A549 (cell line): ENCODE results near the gene PHF2. TPM values are rescaled to one million over a fixed set of nuclear protein-coding genes. Genes with fewer than 3 reads are reported as not detected.

ENCODE experiments used
- ATAC-seq, 2 experiments: fragments of 200-7000 bp in 1 of 2; fragments of >200 bp in 1 of 2; cut with Nextera tagmentation in 1 of 2; cut with Tn5 transposase in 1 of 2; 3 replicates each; pipeline versions ENCODE4 v1.8.0 to v1.9.1; 2018 to 2020; ENCODE audit warnings: mild to moderate bottlenecking in 1 of 2, moderate library complexity in 1 of 2
- CTCF ChIA-PET: fragments of 300-600 bp; sonication (Branson Sonifier 250); formaldehyde crosslinking; extraction: SDS; loops from one replicate; lab custom pipeline; 2021; ENCODE audit warnings: antibody characterized with exemption, inconsistent platforms; lab: Yijun Ruan, JAX
- POLR2A ChIA-PET: fragments of 350-600 bp; formaldehyde crosslinking; extraction: SDS; loops from one replicate; lab custom pipeline; 2021; ENCODE audit warnings: antibody characterized with exemption, inconsistent platforms; lab: Yijun Ruan, JAX
- DNase-seq, 2 experiments: peaks; one replicate each; pipeline versions ENCODE4 v3.0.0 to v3.0.0-alpha.2; 2011 to 2016; ENCODE audit warnings: low read depth in 1 of 2, low spot score in 1 of 2
- FAIRE-seq: peaks from 2 replicates; lab custom pipeline; 2011; peaks lifted over from hg19 to GRCh38; lab: Jason Lieb, UNC
- H3K27ac ChIP-seq, 2 experiments: fragments of >200 bp; sonication (Bioruptor Twin); formaldehyde crosslinking; 3 replicates each; pipeline ENCODE4 v1.5.1; 2016 to 2017
- H3K4me1 ChIP-seq: fragments of >200 bp; sonication (Bioruptor Twin); formaldehyde crosslinking; 3 replicates; pipeline ENCODE4 v1.6.1; 2016
- H3K4me2 ChIP-seq: fragments of >200 bp; sonication (Bioruptor Twin); formaldehyde crosslinking; 3 replicates; pipeline ENCODE4 v1.6.1; 2016
- H3K4me3 ChIP-seq: fragments of >200 bp; sonication (Bioruptor Twin); formaldehyde crosslinking; 3 replicates; pipeline ENCODE4 v1.5.1; 2016
- H3K9me3 ChIP-seq: fragments of >200 bp; sonication (Bioruptor Twin); formaldehyde crosslinking; 3 replicates; pipeline ENCODE4 v1.6.1; 2016
- BHLHE40 ChIP-seq: IDR thresholded peaks from 2 replicates; pipeline ENCODE4 v1.6.1; 2012; ENCODE audit warnings: low read depth, low read length, inconsistent platforms
- CBX8 ChIP-seq: fragments of 200-600 bp; sonication (generic); IDR thresholded peaks from 2 replicates; pipeline ENCODE4 v1.6.1; 2016
- EHF ChIP-seq: fragments of 250-450 bp; sonication (Bioruptor Pico); IDR thresholded peaks from 2 replicates; pipeline ENCODE4 v1.5.0; 2020; ENCODE audit warnings: mild to moderate bottlenecking
- EHMT2 ChIP-seq: fragments of 200-600 bp; sonication (generic); IDR thresholded peaks from 2 replicates; pipeline ENCODE4 v1.6.1; 2016; ENCODE audit warnings: antibody characterized with exemption, low read depth, mild to moderate bottlenecking, moderate library complexity
- ESRRA ChIP-seq: fragments of 150-350 bp; IDR thresholded peaks from 2 replicates; pipeline ENCODE4 v1.6.1; 2014; ENCODE audit warnings: mild to moderate bottlenecking, low read length, borderline replicate concordance
- GATA3 ChIP-seq: IDR thresholded peaks from 2 replicates; pipeline ENCODE4 v1.6.1; 2012; ENCODE audit warnings: borderline replicate concordance
- HDAC2 ChIP-seq: fragments of 200-600 bp; sonication (generic); IDR thresholded peaks from 2 replicates; pipeline ENCODE4 v1.6.1; 2016
- HOXB13 ChIP-seq: fragments of 250-450 bp; sonication (Bioruptor Pico); IDR thresholded peaks from 2 replicates; pipeline ENCODE4 v1.5.0; 2020; ENCODE audit warnings: low read depth, mild to moderate bottlenecking, moderate library complexity
- KDM5A ChIP-seq: fragments of 200-600 bp; sonication (generic); IDR thresholded peaks from 2 replicates; pipeline ENCODE4 v1.6.1; 2016; ENCODE audit warnings: antibody characterized with exemption, mild to moderate bottlenecking
- MAFK ChIP-seq: fragments of 450-650 bp; IDR thresholded peaks from 2 replicates; pipeline ENCODE4 v1.6.1; 2014; ENCODE audit not compliant: partially characterized antibody
- MYC ChIP-seq: IDR thresholded peaks from 2 replicates; pipeline ENCODE4 v1.6.1; 2012; ENCODE audit warnings: mild to moderate bottlenecking, inconsistent platforms, low read length, improper control_type of control experiment, borderline replicate concordance
- RARB ChIP-seq: fragments of 250-450 bp; sonication (Bioruptor Pico); IDR thresholded peaks from 2 replicates; pipeline ENCODE4 v1.8.0; 2021; ENCODE audit warnings: mild to moderate bottlenecking, moderate library complexity
- RFX5 ChIP-seq: fragments of 450-650 bp; IDR thresholded peaks from 2 replicates; pipeline ENCODE4 v1.7.1; 2014; ENCODE audit warnings: antibody characterized with exemption, mild to moderate bottlenecking, moderate library complexity
- TFCP2L1 ChIP-seq: fragments of 250-450 bp; sonication (Bioruptor Pico); IDR thresholded peaks from 2 replicates; pipeline ENCODE4 v1.5.0; 2021; ENCODE audit warnings: mild to moderate bottlenecking
- USF2 ChIP-seq: fragments of 450-650 bp; IDR thresholded peaks from 2 replicates; pipeline ENCODE4 v1.6.1; 2014; ENCODE audit warnings: antibody characterized with exemption
- ZSCAN20 ChIP-seq: fragments of 250-450 bp; sonication (Bioruptor Pico); IDR thresholded peaks from 2 replicates; pipeline ENCODE4 v1.8.0; 2022; ENCODE audit warnings: mild to moderate bottlenecking, moderate library complexity
- WGBS: methylation state at CpG from one replicate; pipeline ENCODE4 v1.1.6; 2017; ENCODE audit errors: missing lambda C conversion rate; 5-methylcytosine and 5-hydroxymethylcytosine counted together
- polyA plus RNA-seq, 4 experiments: library from polyadenylated mRNA; depleted of rRNA in 3 of 4; stranded (reverse); fragments of >200 nt; fragmentation: RNase III in 1 of 4; extraction: RNeasy Plus Mini Kit Qiagen cat#74134 plus additional on column Dnase treatment in 1 of 4; gene quantifications; 2 replicates in 3 of 4; 3 replicates in 1 of 4; pipeline ENCODE4 v1.2.3, GENCODE V29; 2011 to 2017

The PHF2 gene
- polyA plus RNA-seq, 2 of the 4 experiments (the other 2 are of a cell fraction), result 9.6 to 12.2 TPM

- no peaks in the 10 kb centered on the region for H3K9me3 ChIP-seq
- no peak overlapping the region for H3K27ac ChIP-seq
- H3K4me2 ChIP-seq, result no peak overlapping the region
- DNase-seq (no peak), FAIRE-seq (no peak), ATAC-seq (no peak)
- peaks cover 7% of the 10 kb centered on the region; the same call in 1 of the 3 replicates for H3K4me1 ChIP-seq
- WGBS, result 100% methylated on average over 8 of the region's 8 CpGs
- ChIA-PET POLR2A (no interaction called here), CTCF (interaction anchor here (0.6 to 1.2 kb wide), 3 partner anchors 14 to 643 kb away, joined by 3 to 4 read pairs (median 3); no protein-coding TSS in a partner anchor)
- TF ChIP-seq MYC (no peak), TFCP2L1 (CRISPR knock-in tag) (no peak), RFX5 (peak; percentile 93)
- no peak overlapping the region for H3K4me3 ChIP-seq
Measured at GRCh38 chr9:93592008-93592642, 15.7 kb downstream of the PHF2 start.

GRCh38 chr9:93592643-93593021, 16.2 kb downstream of the PHF2 start:
- Histone ChIP-seq H3K4me3 (no peak overlapping the region), H3K27ac (no peak overlapping the region), H3K9me3 (no peaks in the 10 kb centered on the region), H3K4me2 (no peak overlapping the region), H3K4me1 (peaks cover 7% of the 10 kb centered on the region; the same call in 1 of the 3 replicates)
- ChIA-PET CTCF (interaction anchor here (1.0 kb wide), 1 partner anchor 19 kb away, joined by 3 read pairs; no protein-coding TSS in a partner anchor), POLR2A (no interaction called here)
- DNase-seq (peak in 1 of 2 experiments; percentile 37), ATAC-seq (peak; percentile 72 to 80), FAIRE-seq (no peak)
- 71% methylated on average over 2 of the region's 2 CpGs for WGBS
- TF ChIP-seq KDM5A (no peak), EHMT2 (no peak), ZSCAN20 (CRISPR knock-in tag) (no peak), RFX5 (peak; percentile 87; the same call in 1 of the 2 replicates)

GRCh38 chr9:93593144-93593658, 16.8 kb downstream of the PHF2 start:
- H3K4me1 ChIP-seq, result peaks cover 7% of the 10 kb centered on the region; the same call in 1 of the 3 replicates
- POLR2A ChIA-PET, result no interaction called here
- WGBS, result 82% methylated on average over 2 of the region's 2 CpGs
- H3K9me3 ChIP-seq, result no peaks in the 10 kb centered on the region
- DNase-seq (no peak), FAIRE-seq (no peak), ATAC-seq (no peak)
- CTCF ChIA-PET, result interaction anchor here (1.0 kb wide), 1 partner anchor 19 kb away, joined by 3 read pairs; no protein-coding TSS in a partner anchor
- no peak overlapping the region for H3K4me3 ChIP-seq
- no peak overlapping the region for H3K27ac ChIP-seq
- H3K4me2 ChIP-seq, result no peak overlapping the region
- TF ChIP-seq RARB (CRISPR knock-in tag), result no peak
- no peak for TF ChIP-seq EHF (CRISPR knock-in tag)
- no peak for TF ChIP-seq CBX8

GRCh38 chr9:93594041-93594756, 17.8 kb downstream of the PHF2 start:
- ChIA-PET POLR2A (no interaction called here), CTCF (no interaction called here)
- FAIRE-seq (no peak), ATAC-seq (no peak)
- Histone ChIP-seq H3K4me3 (no peak overlapping the region), H3K4me2 (no peak overlapping the region)
- TF ChIP-seq USF2 (no peak), ESRRA (no peak), HOXB13 (CRISPR knock-in tag) (no peak), GATA3 (no peak), HDAC2 (no peak)
- TF ChIP-seq, all 56 proteins: peak for 0
- Histone ChIP-seq H3K4me1 (peaks cover 7% of the 10 kb centered on the region; the same call in 1 of the 3 replicates), H3K27ac (no peak overlapping the region), H3K9me3 (no peaks in the 10 kb centered on the region)
- 62% methylated on average over 5 of the region's 9 CpGs for WGBS
- no peak for DNase-seq

- 96% methylated on average over 5 of the region's 5 CpGs for WGBS
- Histone ChIP-seq H3K4me2 (no peak overlapping the region), H3K9me3 (no peaks in the 10 kb centered on the region), H3K4me1 (peaks cover 9% of the 10 kb centered on the region; the same call in 1 of the 3 replicates), H3K27ac (no peak overlapping the region), H3K4me3 (no peak overlapping the region)
- CTCF ChIA-PET, result no interaction called here
- ATAC-seq (no peak), FAIRE-seq (no peak), DNase-seq (no peak)
- TF ChIP-seq MAFK (peak; percentile 33), BHLHE40 (no peak)
- POLR2A ChIA-PET, result no interaction called here
Measured at GRCh38 chr9:93595461-93595860, 19.1 kb downstream of the PHF2 start.
